ENCODE measurements around the gene UEVLD.
"Not testable (repeated sequence)": the region's sequence is repeated elsewhere in the genome, so short reads cannot be mapped to it uniquely, and the experiment has no call there.

Gene UEVLD

DNA sequence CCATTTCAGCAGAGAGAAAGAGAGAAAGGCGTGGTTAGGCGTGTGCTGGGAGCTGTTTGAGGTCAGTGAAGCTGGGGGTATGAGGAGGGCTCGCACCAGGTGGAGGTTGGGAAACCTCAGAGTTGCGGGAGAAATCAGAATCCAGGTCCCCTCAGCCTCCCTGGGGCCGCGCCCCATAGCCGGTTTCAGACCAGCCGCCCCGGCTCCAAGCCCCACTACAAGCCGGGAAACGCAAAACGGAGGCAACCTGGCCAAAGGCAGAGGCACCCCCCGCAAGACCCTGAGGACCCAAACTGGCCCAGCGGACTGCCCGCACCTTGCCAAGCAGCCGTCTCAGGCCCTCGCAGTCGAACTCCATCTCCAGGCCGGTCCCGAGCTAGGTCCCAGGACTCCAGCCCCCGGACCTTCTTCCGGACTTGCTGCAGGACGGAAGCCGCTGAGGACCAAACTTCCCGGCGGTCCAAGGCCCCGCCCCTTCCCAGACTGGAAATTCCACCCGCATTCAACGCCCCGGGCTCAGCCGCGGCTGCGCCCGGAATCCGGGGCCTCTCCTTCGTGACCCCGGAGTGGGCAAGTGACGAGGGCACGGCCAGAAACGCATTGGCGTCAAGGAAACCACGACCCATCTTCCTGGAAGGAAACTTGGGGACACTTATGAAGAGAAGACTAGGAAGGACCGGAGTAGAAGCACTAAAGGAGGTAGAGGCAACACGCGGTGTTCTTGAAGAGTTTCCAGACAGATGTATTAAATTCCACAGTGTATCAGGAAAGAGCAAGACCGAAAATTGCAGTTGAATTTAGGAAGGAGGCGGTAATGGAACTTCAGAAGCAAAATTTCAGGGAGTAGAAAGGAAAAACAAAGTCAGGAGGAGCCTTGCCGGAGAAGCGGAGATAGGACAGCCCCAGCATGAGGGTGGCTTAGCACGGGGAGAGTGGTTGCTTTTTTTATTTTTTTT, at the start of gene UEVLD:
UEVLD (minus strand) TSS at position 438 of the 956 bp plus-strand sequence; CDS start at position 358, 80 bp downstream.
- DNase-seq, result peak; percentile 7

DNA sequence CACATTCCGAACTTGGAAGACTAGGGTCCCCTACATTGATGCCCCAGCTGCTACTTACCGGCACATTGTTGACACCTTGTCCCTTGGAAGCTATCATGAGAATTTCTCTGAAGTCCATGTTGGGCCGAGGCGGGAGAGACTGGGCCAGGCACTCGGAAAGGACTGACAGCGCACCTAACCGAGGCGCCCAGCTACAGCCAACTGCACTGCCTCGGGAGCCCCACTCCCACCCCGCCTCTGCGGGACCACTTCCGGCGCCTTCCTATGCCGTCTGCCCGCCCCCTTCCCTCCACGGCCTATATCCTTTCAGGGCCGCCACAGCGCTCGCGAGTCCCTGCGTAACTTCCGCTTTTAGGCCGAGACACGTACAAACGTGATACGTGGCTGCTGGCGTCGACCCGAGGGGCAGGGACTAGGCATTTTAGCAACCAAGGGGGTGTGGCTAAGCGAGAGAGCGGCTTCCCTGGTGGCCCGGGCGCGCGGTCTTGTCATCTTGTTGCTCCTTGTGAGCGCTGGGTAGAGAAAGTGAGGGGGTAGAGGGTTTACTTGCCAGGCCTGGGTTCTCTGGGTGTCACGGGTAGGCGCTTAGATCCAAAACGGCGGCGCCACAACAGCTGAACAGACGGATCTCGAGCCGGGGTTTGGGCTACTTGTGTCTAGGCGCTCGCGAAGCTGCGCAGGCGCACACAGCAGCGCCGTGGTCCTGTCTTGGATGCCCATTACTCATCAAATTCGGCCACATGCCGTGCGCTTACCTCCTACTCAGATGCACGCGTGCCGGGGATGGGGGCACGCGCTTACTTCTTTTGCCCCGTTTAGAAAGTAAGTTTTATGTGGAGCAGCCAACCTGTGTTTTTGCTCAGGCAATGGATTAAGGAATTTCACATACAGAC, 45.9 kb upstream of the UEVLD start, which contains the start of gene SPTY2D1:
SPTY2D1 (minus strand) TSS at position 203 of the 893 bp plus-strand sequence; CDS start at position 118, 85 bp downstream.
- peak; percentile 94 for DNase-seq

DNA sequence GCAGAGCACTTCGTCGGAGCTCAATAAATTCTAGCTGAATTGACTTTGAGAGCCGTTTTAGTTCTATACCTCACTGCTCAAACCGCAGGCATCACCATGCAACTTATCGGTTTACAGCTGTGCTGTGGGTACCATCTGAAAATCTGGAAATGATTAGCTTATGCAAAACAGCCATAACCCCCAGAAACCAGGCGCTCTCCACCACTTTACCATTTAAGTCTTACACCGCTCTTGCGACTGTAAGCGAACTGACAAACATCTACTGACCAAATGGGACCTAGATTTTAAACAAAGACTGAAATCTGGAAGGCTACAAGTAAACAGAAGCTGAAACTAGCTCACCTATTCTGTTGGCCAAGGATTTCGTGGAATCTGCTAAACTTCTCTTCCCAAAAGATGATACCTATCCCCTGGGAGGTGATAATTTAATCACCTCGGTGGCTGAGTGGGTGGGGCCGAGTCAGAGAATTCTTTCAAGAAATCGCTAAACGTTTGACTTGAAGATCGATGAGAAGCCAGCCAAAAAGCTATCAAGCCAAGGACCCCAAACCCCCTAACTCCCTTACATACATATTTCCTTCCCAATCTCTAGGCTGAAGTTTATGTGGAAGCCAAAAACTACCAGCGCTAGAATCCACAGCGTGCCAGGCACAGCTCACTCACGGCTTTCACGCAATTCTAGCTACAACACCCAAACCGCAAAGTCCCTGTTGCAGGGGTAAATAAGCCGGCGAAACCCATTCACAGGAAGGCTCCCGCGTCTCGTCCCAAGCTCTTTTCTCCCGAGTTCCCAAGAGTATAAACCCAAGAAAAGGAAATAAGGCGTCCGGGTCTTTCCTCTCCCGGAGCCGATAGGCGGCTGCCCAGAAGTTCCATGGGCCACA, 45.0 kb upstream of the UEVLD start:
- no peak for DNase-seq

DNA sequence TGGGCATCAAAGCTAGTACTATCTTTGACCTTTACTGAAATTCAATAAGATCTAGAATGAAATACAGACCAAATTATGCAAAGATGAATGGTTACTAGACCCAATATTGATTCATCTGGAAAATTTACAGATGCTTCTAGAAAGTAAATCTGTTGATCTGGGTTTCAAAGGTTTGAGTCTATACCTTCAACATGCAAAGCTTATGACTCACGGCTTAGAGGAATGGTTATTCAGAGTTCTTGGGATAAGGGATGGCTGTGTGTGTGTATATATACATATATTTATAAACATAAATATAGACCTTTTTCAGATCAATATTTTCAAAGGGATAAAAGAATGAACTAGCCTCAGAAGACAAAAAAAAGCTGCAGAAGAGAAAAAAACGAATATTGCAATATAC, 44.3 kb upstream of the UEVLD start:
- DNase-seq, result no peak

DNA sequence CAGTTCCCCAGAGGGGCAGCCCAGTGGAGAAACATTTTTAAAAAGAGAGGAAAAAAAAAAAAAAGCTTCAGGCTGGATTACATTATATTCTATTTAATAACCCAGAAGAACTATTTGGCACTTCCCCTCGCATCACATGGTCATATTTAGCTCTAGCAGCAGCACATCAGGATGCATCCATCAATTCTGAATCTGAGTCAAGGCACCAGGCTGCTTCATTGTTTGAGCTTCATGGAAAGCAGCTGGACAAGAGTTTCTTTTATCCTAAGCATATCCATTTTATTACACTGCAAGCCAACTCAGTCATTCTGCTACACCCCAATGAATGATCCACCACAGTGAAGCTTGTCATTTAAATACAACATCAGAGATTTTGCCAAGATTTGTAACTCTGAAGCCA, 35.6 kb upstream of the UEVLD start:
- no peak for DNase-seq

DNA sequence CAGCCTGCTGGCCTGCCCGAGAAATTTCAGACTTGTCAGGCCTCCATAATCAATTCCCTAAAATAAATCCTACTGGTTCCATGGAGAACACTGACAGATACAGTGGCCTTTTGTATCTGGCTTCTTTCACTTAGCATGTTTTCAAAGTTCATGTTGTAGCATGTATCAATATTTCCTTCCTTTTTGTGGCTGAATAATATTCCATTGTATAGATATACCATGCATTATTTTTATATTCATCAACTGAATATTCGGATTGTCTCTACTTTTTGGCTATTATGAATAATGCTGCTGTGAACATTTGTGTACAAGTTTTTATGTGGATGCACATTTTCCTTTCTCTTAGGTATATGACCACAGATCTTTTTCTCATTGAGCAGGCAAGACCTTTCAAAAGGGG, 35.2 kb upstream of the UEVLD start:
- no peak for DNase-seq

DNA sequence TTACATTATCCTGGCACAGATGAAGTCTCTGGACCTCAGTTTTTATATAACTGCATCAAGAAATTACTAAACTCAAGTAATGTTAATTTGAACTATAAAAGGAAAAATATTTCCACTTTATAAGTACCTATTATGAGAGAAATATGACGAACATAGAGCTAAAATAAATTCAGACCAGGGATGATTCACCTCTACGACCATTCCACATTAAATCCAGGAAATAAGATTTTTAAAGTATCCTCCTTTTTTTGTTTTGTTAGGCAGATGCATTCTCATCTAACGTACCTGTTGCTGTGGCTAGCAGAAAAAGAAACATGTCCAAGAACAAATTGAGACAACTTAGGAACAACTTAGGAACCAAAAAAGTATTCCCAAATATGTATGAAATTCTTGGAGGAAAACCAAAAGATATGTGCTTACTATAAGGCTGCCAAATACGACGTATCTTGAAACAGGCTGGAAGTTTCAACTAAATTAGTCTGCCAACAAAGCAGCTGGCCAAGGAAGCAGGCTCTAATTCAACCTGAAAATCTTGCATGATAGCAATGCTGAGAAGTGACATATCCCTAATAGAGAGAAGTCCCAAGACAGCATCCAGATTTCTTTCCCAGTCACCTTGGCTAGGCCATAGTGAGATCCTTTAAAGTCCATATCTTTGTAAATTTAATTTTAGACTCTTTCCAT, 29.9 kb upstream of the UEVLD start:
- no peak for DNase-seq

DNA sequence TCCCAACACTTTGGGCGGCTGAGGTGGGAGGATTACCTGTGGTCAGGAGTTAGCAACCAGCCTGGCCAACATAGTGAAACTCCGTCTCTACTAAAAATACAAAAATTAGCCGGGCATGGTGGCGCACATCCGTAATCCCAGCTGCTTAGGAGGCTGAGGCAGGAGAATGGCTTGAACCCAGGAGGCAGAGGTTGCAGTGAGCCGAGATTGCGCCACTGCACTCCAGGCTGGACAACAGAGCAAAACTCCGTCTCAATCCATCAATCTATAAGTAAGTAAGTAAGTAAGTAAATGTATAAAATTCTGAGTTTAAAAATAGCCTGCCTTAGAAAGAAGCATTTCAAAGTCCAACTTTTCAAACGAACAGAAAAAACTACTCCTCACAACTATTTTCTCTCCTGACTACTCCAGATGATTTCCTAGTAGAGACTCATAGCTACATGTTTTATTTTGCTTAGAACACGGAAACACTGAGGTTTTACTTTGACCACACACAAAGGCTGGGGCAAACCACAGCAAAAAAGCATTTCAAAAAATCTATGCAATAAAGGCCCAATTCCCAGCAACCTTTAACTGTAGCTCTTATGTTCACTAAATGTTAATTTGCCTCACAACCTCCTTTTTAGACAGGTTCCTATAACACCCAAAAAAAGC, 29.3 kb upstream of the UEVLD start:
- no peak for DNase-seq

DNA sequence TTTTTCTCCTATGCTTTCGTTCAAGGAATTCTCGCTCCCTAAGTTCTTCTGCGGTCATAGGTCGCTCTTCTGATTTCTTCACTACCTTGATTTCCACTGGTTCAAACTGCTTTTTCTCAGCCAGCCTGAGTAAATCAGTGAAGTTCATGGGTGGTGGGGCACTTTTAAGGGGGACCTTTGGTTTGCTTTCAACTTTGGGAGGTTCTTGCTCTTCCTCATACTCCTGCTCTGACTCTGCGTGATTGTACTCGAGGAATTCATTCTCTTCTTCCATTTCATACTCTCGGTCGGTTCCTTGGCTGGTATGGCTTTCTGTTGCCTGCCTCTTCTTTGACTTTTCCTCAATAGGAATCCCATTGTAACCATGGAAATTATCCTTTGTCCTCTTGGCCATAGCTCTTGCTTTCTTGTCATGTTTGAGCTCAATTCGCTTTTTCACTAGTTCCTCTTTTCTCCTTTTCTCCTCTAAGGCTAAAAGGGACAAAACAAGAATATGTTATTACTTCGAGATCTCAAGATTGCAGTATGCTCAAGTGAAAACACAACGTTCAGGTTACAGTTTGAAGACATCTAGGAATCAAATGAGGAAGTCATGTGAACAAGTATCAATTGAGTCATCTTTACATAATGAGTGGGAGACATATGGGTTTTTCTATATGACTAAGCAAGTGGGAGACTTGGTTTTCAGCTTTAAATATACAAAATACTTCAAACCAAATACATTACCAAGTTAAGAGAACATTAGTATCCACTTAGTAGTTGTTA, 27.3 kb upstream of the UEVLD start:
- DNase-seq, result no peak

DNA sequence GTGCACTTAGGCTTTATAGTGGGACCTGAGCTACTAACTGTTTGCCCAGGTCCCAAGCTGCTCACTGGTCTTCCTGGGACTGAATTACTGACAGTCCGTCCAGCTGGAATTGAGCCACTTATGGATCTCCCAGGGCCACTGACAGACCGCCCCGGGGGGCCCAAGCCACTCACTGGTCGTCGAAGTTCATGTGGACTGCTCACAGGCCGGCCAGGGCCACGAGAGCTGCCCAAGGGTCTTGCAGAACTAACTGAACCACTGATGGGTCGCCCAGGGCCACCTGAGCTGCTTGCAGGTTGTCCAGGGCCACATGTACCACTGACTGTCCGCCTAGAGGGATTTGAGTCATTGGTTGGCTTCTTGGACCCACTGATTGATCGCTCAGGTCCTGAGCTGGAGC, 26.1 kb upstream of the UEVLD start:
- DNase-seq, result no peak

DNA sequence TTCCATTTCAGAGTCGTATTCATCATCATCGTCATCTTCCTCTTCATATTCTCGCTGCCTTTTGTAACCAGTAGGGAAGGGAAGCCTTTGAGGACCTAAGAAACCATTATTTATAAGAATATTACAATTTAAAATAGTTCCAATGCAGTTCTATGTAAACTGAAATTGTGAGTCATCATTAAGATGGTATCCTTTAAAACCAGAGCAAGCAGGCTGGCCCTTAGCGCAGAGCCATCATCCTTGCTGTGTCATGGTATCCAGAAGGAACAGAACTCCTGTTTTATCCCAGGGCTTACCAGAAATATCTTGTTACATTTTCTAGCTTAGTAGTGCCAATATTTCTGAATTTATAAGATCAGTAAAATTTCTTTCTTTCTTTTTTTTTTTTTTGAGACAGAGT, 23.9 kb upstream of the UEVLD start:
- DNase-seq, result no peak

DNA sequence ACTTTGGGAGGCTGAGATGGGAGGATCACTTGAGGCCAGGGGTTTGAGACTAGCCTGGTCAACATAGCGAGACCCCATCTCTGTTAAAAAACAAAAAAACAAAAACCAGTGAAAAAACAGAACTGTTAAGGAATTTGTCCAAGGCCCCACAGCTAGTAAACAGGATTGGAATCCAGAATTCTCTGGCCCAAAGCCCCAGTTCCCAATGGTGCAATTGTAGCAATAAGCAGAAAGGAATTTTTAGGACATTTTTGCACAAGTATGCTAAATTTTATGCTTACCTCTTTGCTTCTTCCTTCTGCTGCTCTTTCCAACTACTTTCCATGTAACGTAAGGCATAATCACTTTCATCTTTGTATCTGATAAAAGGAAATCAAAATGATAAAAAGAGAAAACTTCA, 22.7 kb upstream of the UEVLD start:
- no peak for DNase-seq

DNA sequence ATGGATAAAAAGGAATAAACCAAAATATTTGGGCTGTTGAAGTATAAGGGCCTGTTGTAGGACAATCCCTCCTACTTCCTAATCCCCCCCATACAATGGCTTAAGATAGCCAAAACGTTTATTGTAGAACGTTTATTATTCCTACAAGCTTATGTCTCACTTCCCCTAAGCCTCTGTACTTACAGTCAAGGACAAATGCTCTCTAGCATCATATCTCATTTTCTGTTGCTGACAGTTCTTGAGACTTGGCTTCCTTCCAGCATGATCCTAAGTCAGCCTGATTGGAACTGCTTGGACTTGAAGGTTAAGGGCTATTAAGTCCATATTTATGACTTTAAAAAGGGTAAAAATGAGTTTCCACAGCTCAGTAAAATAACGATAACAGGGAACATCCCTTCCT, 19.8 kb upstream of the UEVLD start:
- DNase-seq, result no peak

DNA sequence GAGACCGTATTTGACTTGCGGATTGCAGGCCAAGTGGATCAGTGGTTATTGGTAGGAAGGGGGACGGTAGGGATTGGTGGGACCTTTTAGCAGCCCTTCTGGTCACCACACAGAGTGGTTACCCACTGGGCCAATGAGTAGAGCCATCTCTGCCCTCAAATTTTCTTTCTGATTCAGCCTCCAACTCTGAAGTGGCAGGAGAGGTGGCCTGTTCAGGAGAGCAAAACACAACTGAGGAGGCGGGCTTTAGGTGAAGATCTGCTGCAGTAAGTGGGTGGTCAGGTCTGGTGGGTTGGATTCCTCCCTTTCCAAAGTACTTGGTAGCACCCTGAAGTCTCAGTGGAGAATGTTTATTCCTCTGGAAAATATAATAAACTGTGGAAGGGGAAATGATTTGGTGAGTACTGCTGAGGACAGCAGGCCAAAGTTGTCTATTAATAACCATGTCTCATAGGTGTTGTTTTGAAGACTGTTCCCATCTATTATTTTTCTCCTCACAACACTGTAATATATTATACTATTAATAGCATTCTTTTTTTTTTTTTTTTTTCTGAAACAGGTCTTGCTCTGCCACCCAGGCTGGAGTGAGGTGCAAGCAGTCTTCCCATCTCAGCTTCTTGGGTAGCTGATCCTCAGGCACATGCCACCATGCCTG, 12.5 kb upstream of the UEVLD start:
- no peak for DNase-seq

DNA sequence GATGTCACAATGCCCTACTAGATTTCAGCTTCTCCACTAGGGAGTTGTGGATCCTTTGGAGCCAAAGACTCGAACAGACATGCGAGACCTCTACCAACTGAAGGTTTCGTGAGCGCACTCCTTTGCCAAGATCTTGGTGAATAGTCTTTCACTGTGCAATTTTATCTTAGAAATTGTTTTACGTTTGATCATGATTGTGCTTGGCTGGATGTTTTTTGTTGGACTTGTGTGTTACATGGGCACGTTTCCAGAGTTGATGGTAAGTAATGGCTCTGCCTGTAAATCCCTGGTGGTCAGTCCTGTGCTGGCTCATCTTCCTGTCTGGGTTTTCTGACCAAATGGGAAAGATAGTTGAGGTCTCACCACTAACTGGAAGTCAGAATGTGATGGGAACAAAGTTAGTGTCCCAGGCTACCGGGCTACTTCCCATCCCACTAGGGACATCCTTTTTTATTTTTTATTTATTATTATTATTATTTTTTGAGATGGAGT, 11.3 kb upstream of the UEVLD start, which contains the start of gene MISFA:
MISFA (plus strand) TSS at position 51 of the 492 bp plus-strand sequence; CDS start at position 191, 140 bp downstream.
- DNase-seq, result no peak

DNA sequence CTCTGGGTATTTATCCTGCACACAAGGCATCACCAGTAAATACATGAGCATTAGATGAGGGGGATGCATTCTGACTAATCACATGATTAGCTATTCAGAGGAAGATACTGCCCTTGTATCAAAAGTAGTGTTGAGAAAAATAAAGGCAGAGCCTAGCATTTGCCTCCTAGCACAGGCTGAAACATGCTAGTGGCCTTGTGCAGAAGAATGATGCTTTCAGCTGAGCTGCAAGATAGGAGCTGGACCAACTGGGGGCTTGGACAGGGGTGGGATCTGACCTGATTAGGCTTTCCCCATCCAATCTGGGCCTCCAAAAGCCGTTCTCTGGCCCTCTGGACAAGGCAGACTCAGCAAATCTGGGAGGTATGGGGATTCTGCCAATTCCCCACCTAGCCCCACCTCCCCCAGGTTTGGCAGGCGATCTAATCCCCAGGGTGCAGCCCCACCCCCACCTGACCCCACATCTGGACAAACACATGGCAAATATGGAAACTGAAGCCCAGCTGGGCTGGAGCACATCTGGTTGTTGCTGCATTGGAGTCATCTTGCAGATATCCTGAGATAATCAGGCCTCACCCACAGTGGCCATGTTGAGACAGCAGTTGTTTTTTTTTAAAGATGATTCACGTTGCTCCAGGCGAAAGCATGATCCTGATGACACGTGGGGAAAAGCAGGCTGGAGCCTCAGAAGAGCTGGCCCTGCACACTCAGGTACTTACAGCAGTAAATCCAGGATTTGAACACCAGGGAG, 6.6 kb upstream of the UEVLD start:
- no peak for DNase-seq

DNA sequence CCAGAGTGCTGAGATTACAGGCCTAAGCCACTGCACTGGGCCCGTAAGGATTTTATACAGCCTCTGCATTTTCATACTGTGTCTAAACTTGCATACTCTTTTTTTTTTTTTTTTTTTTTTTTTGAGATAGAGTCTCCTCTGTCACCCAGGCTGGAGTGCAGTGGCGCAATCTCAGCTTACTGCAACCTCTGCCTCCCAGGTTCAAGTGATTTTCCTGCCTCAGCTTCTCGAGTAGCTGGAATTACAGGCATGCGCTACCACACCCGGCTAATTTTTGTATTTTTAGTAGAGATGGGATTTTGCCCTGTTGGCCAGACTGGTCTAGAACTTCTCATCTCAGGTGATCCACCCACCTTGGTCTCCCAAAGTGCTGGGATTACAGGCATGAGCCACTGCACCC, 5.6 kb upstream of the UEVLD start:
- not testable (repeated sequence) for DNase-seq

DNA sequence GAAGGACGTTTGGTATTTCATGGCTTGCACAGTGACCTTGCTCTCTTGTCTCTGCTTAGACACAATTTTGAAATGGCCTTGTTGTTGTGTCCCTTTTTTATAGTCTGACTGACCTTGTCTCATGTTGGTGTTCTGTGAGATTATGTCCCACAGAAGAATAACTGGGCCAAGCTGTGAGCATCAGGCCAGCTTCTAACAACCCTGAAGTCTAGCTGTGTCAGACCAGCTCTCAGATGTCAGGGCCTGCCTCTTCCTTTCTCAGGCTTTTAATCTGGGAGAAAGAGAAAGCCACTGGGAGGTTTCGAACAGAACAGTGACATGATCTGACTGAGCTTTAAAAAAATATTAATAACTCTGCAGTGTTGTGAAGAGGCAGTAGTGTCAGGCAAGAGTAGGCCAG, 2.0 kb upstream of the UEVLD start:
- no peak for DNase-seq

DNA sequence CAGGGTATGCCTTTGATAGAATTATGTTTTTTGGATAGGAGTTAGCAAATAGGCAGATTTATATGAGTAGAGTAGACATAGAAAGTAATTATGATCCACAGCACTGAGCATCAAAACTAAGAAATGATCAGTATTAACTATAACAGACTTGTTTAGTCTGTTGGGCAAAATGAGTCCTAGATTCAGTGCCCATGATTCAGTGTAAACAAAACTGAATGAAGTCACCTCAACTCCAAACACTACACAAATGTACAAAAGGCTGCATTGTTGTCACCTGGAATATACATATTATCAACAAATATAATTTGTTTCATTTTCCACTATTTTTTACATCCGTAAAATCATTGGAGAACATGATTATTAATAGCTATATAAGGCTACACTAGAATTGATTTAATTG, 6.7 kb downstream of the UEVLD start:
- DNase-seq, result no peak
